Body of pancreas (tissue), 4 donors: ENCODE data around the gene RFFL.

Experiments
- CTCF ChIP-seq, 7 experiments: fragments of 450-650 bp in 4 of 7; fragments of 200-600 bp in 3 of 7; sonication (generic) in 3 of 7; IDR thresholded peaks; one replicate each; pipeline ENCODE4 v1.5.1; 2016 to 2019; ENCODE audit warnings: antibody characterized with exemption in 7 of 7
- POLR2A ChIP-seq, 3 donors: fragments of 450-650 bp; IDR thresholded peaks; one replicate each; pipeline ENCODE4 v1.6.1; 2016; ENCODE audit warnings: antibody characterized with exemption in 3 of 3, mild to moderate bottlenecking in 2 of 3

DNA sequence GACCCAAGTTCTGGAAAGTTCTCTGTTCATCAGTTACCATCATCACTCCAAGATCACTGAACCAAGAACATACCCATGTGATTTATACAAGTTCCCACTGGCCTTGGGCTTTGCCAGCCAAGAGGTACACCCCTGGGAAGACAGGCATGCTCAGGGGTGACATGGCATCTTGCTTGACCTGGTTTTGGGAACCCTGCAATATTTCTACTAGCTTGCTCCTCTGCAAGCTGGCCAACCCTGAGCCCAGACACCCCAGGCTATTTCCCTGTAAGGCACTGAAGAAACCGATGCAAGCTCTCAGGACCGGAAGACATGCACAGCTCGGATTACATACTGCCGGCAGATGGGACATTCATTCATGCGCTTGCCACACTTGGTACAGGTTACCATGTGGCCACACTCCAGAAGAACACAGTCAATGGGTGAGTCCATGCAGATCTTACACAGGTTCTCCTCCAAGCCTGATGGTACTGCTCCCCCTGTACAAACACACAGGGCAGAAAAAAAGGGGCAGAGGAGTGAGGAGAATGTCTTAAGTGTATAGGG is 51.8 kb downstream of the RFFL start:
- TF ChIP-seq CTCF (IDR thresholded peaks at IDR 0.05) (no peak), POLR2A (IDR thresholded peaks at IDR 0.05) (no peak)
